ENCODE results near the gene CACNA1B. TPM values are rescaled to one million over a fixed set of nuclear protein-coding genes. Genes with fewer than 3 reads are reported as not detected.
"Not testable (repeated sequence)": the region's sequence is repeated elsewhere in the genome, so short reads cannot be mapped to it uniquely, and the experiment has no call there.

Gene CACNA1B
- total RNA-seq, 2 experiments from 2014 or later = 0.05 TPM

- H3K4me3 Mint-ChIP-seq = no peak overlapping the region
- H3K27ac Mint-ChIP-seq = no peak overlapping the region
- peaks cover 18% of the 10 kb centered on the region for H3K27me3 Mint-ChIP-seq (ENCODE audit: low read depth)
- H3K4me1 Mint-ChIP-seq (ENCODE audit: low read depth) = no peaks in the 10 kb centered on the region
- no peaks in the 10 kb centered on the region for H3K36me3 Mint-ChIP-seq (ENCODE audit: low read depth)
- intact Hi-C loops (cut with micrococcal nuclease) = no loop called here
- H3K9me3 Mint-ChIP-seq = no peaks in the 10 kb centered on the region
- CTCF ChIA-PET = no interaction called here
- DNase-seq = no peak
Observed at GRCh38 chr9:137882506-137882821, 4.9 kb downstream of the CACNA1B start.

- not testable (repeated sequence) for H3K4me1 Mint-ChIP-seq (ENCODE audit: low read depth)
Observed at GRCh38 chr9:137883977-137884376, 6.4 kb downstream of the CACNA1B start.

GRCh38 chr9:137884547-137884946 lies 7.0 kb downstream of the CACNA1B start:
- intact Hi-C loops (cut with micrococcal nuclease); H3K36me3 Mint-ChIP-seq (ENCODE audit: low read depth); H3K4me1 Mint-ChIP-seq (ENCODE audit: low read depth); H3K4me3 Mint-ChIP-seq; CTCF ChIA-PET; H3K9me3 Mint-ChIP-seq; H3K27ac Mint-ChIP-seq: not testable (repeated sequence)
- peaks cover 10% of the 10 kb centered on the region for H3K27me3 Mint-ChIP-seq (ENCODE audit: low read depth)
- peak; percentile 45 for DNase-seq

More at GRCh38 chr9:137883977-137884376, 6.4 kb downstream of the CACNA1B start:
- H3K36me3 Mint-ChIP-seq (ENCODE audit: low read depth); CTCF ChIA-PET; H3K4me3 Mint-ChIP-seq; H3K27ac Mint-ChIP-seq; DNase-seq; H3K9me3 Mint-ChIP-seq; intact Hi-C loops (cut with micrococcal nuclease): not testable (repeated sequence)
- H3K27me3 Mint-ChIP-seq (ENCODE audit: low read depth) = peaks cover 16% of the 10 kb centered on the region

- H3K36me3 Mint-ChIP-seq (ENCODE audit: low read depth); intact Hi-C loops (cut with micrococcal nuclease); DNase-seq; H3K27ac Mint-ChIP-seq; H3K4me3 Mint-ChIP-seq; CTCF ChIA-PET; H3K4me1 Mint-ChIP-seq (ENCODE audit: low read depth); H3K9me3 Mint-ChIP-seq; H3K27me3 Mint-ChIP-seq (ENCODE audit: low read depth): not testable (repeated sequence)
Observed at GRCh38 chr9:137885121-137885520, 7.5 kb downstream of the CACNA1B start.

GRCh38 chr9:137888621-137889020 lies 11.0 kb downstream of the CACNA1B start:
- intact Hi-C loops (cut with micrococcal nuclease); H3K27ac Mint-ChIP-seq; H3K9me3 Mint-ChIP-seq; DNase-seq; H3K4me3 Mint-ChIP-seq; H3K27me3 Mint-ChIP-seq (ENCODE audit: low read depth); CTCF ChIA-PET; H3K36me3 Mint-ChIP-seq (ENCODE audit: low read depth); H3K4me1 Mint-ChIP-seq (ENCODE audit: low read depth): not testable (repeated sequence)

- H3K27me3 Mint-ChIP-seq (ENCODE audit: low read depth); DNase-seq; CTCF ChIA-PET; intact Hi-C loops (cut with micrococcal nuclease); H3K36me3 Mint-ChIP-seq (ENCODE audit: low read depth); H3K4me3 Mint-ChIP-seq; H3K9me3 Mint-ChIP-seq; H3K4me1 Mint-ChIP-seq (ENCODE audit: low read depth); H3K27ac Mint-ChIP-seq: not testable (repeated sequence)
Observed at GRCh38 chr9:137889966-137890365, 12.4 kb downstream of the CACNA1B start.

GRCh38 chr9:137890768-137891587 lies 13.4 kb downstream of the CACNA1B start:
- H3K36me3 Mint-ChIP-seq (ENCODE audit: low read depth); H3K4me3 Mint-ChIP-seq; CTCF ChIA-PET; DNase-seq; H3K4me1 Mint-ChIP-seq (ENCODE audit: low read depth); H3K27me3 Mint-ChIP-seq (ENCODE audit: low read depth); H3K27ac Mint-ChIP-seq; intact Hi-C loops (cut with micrococcal nuclease); H3K9me3 Mint-ChIP-seq: not testable (repeated sequence)

- Mint-ChIP-seq H3K9me3 (no peaks in the 10 kb centered on the region), H3K4me1 (ENCODE audit: low read depth) (no peaks in the 10 kb centered on the region), H3K27me3 (ENCODE audit: low read depth) (no peaks in the 10 kb centered on the region), H3K27ac (no peak overlapping the region), H3K4me3 (no peak overlapping the region), H3K36me3 (ENCODE audit: low read depth) (no peaks in the 10 kb centered on the region)
- intact Hi-C loops (cut with micrococcal nuclease) = no loop called here
- CTCF ChIA-PET = no interaction called here
- no peak for DNase-seq
Observed at GRCh38 chr9:137891588-137892423, 14.2 kb downstream of the CACNA1B start.

- no peak overlapping the region for H3K27ac Mint-ChIP-seq
- no peaks in the 10 kb centered on the region for H3K27me3 Mint-ChIP-seq (ENCODE audit: low read depth)
- H3K9me3 Mint-ChIP-seq = no peaks in the 10 kb centered on the region
- intact Hi-C loops (cut with micrococcal nuclease) = no loop called here
- DNase-seq = no peak
- no peak overlapping the region for H3K4me3 Mint-ChIP-seq
- no peaks in the 10 kb centered on the region for H3K4me1 Mint-ChIP-seq (ENCODE audit: low read depth)
- no peaks in the 10 kb centered on the region for H3K36me3 Mint-ChIP-seq (ENCODE audit: low read depth)
- CTCF ChIA-PET = no interaction called here
Observed at GRCh38 chr9:137892424-137893191, 15.0 kb downstream of the CACNA1B start.

- no peak for DNase-seq
- no peaks in the 10 kb centered on the region for H3K36me3 Mint-ChIP-seq (ENCODE audit: low read depth)
- CTCF ChIA-PET = no interaction called here
- H3K4me3 Mint-ChIP-seq = no peak overlapping the region
- no peak overlapping the region for H3K27ac Mint-ChIP-seq
- H3K27me3 Mint-ChIP-seq (ENCODE audit: low read depth) = no peaks in the 10 kb centered on the region
- H3K9me3 Mint-ChIP-seq = peaks cover 5% of the 10 kb centered on the region
- no peaks in the 10 kb centered on the region for H3K4me1 Mint-ChIP-seq (ENCODE audit: low read depth)
- intact Hi-C loops (cut with micrococcal nuclease) = no loop called here
Observed at GRCh38 chr9:137893670-137894069, 16.1 kb downstream of the CACNA1B start.

GRCh38 chr9:137899551-137900360 lies 22.2 kb downstream of the CACNA1B start:
- H3K9me3 Mint-ChIP-seq = peaks cover 5% of the 10 kb centered on the region
- H3K27ac Mint-ChIP-seq = no peak overlapping the region
- DNase-seq = no peak
- intact Hi-C loops (cut with micrococcal nuclease) = no loop called here
- peaks cover 3% of the 10 kb centered on the region for H3K27me3 Mint-ChIP-seq (ENCODE audit: low read depth)
- CTCF ChIA-PET = no interaction called here
- no peaks in the 10 kb centered on the region for H3K4me1 Mint-ChIP-seq (ENCODE audit: low read depth)
- no peaks in the 10 kb centered on the region for H3K36me3 Mint-ChIP-seq (ENCODE audit: low read depth)
- H3K4me3 Mint-ChIP-seq = no peak overlapping the region
